Osteoblast (primary cell): ENCODE results near the gene USP40. TPM values are rescaled to one million over a fixed set of nuclear protein-coding genes. Genes with fewer than 3 reads are reported as not detected.

Experiments
- DNase-seq: peaks from one replicate; pipeline ENCODE4 v3.0.0; 2011; ENCODE audit warnings: low spot score, mixed read lengths; ENCODE audit not compliant: insufficient read length; ENCODE audit errors: missing footprints
- H2AFZ ChIP-seq: 2 replicates; pipeline ENCODE4 v1.6.0; 2011; ENCODE audit warnings: mild to moderate bottlenecking, low read length
- H3K27ac ChIP-seq: 2 replicates; pipeline ENCODE4 v1.5.1; 2011; ENCODE audit warnings: mild to moderate bottlenecking, low read depth, low read length, moderate library complexity
- H3K27me3 ChIP-seq: 2 replicates; pipeline ENCODE4 v1.6.0; 2012; ENCODE audit warnings: mild to moderate bottlenecking, control low read depth, inconsistent platforms, low read length, moderate library complexity; ENCODE audit not compliant: insufficient read depth
- H3K36me3 ChIP-seq: 2 replicates; pipeline ENCODE4 v1.5.1; 2011; ENCODE audit warnings: mild to moderate bottlenecking, low read length, control low read depth, moderate library complexity; ENCODE audit not compliant: insufficient read depth
- H3K4me1 ChIP-seq: 2 replicates; pipeline ENCODE4 v1.5.1; 2011; ENCODE audit warnings: mild to moderate bottlenecking, low read length, control low read depth, moderate library complexity; ENCODE audit not compliant: insufficient read depth
- H3K4me2 ChIP-seq: 2 replicates; pipeline ENCODE4 v1.6.0; 2011; ENCODE audit warnings: mild to moderate bottlenecking, low read length; ENCODE audit not compliant: insufficient read depth
- H3K4me3 ChIP-seq: fragments of 200-600 bp; sonication (generic); 3 replicates; pipeline ENCODE4 v1.5.1; 2012; ENCODE audit warnings: mild to moderate bottlenecking, low read length, inconsistent platforms; ENCODE audit not compliant: insufficient read depth
- H3K79me2 ChIP-seq: 2 replicates; pipeline ENCODE4 v1.6.0; 2012; ENCODE audit warnings: mild to moderate bottlenecking, low read length, control low read depth, inconsistent platforms; ENCODE audit not compliant: insufficient read depth
- H3K9me3 ChIP-seq: 2 replicates; pipeline ENCODE4 v1.5.1; 2011; ENCODE audit warnings: low read depth, low read length, control low read depth
- H4K20me1 ChIP-seq: 2 replicates; pipeline ENCODE4 v1.6.0; 2012; ENCODE audit warnings: mild to moderate bottlenecking, low read length, control low read depth; ENCODE audit not compliant: insufficient read depth
- CTCF ChIP-seq: IDR thresholded peaks from 2 replicates; pipeline ENCODE4 v1.5.1; 2011; ENCODE audit warnings: mild to moderate bottlenecking, low read depth, low read length, moderate library complexity; ENCODE audit errors: extremely low read depth
- total RNA-seq: library from RNA; depleted of rRNA; stranded (reverse); fragments of >200 nt; gene quantifications from 2 replicates; pipeline ENCODE4 v1.2.3, GENCODE V29; 2012

The USP40 gene
- total RNA-seq, 1 donor = 34.0 TPM

GRCh38 chr2:233449921-233450863, 116.4 kb downstream of the USP40 start:
- Histone ChIP-seq H2AFZ (no peak overlapping the region), H3K9me3 (no peaks in the 10 kb centered on the region), H3K79me2 (no peaks in the 10 kb centered on the region), H3K4me1 (no peaks in the 10 kb centered on the region), H3K27ac (no peak overlapping the region), H3K4me3 (no peak overlapping the region), H4K20me1 (no peaks in the 10 kb centered on the region), H3K4me2 (no peak overlapping the region), H3K27me3 (no peaks in the 10 kb centered on the region), H3K36me3 (peaks cover 18% of the 10 kb centered on the region)
- TF ChIP-seq CTCF = no peak
- DNase-seq = peak; percentile 44

- no peaks in the 10 kb centered on the region for H3K27me3 ChIP-seq
- no peak overlapping the region for H2AFZ ChIP-seq
- DNase-seq = peak; percentile 97
- H3K4me2 ChIP-seq = no peak overlapping the region
- TF ChIP-seq CTCF = peak; percentile 68
- peaks cover 11% of the 10 kb centered on the region for H3K36me3 ChIP-seq
- no peak overlapping the region for H3K27ac ChIP-seq
- H4K20me1 ChIP-seq = no peaks in the 10 kb centered on the region
- no peaks in the 10 kb centered on the region for H3K79me2 ChIP-seq
- no peaks in the 10 kb centered on the region for H3K9me3 ChIP-seq
- H3K4me1 ChIP-seq = no peaks in the 10 kb centered on the region
- no peak overlapping the region for H3K4me3 ChIP-seq
Measured at GRCh38 chr2:233449081-233449901, 117.3 kb downstream of the USP40 start.

GRCh38 chr2:233448575-233448974, 118.0 kb downstream of the USP40 start:
- no peaks in the 10 kb centered on the region for H4K20me1 ChIP-seq
- peak; percentile 44 for DNase-seq
- no peak overlapping the region for H3K4me3 ChIP-seq
- no peaks in the 10 kb centered on the region for H3K4me1 ChIP-seq
- no peaks in the 10 kb centered on the region for H3K9me3 ChIP-seq
- no peak overlapping the region for H3K4me2 ChIP-seq
- peaks cover 11% of the 10 kb centered on the region for H3K36me3 ChIP-seq
- H3K27ac ChIP-seq = no peak overlapping the region
- no peaks in the 10 kb centered on the region for H3K27me3 ChIP-seq
- H3K79me2 ChIP-seq = no peaks in the 10 kb centered on the region
- H2AFZ ChIP-seq = no peak overlapping the region
- no peak for TF ChIP-seq CTCF

GRCh38 chr2:233448220-233448559, 118.4 kb downstream of the USP40 start:
- H3K9me3 ChIP-seq = no peaks in the 10 kb centered on the region
- no peak overlapping the region for H3K4me2 ChIP-seq
- DNase-seq = peak; percentile 69
- no peaks in the 10 kb centered on the region for H3K79me2 ChIP-seq
- H2AFZ ChIP-seq = no peak overlapping the region
- no peaks in the 10 kb centered on the region for H3K27me3 ChIP-seq
- H3K27ac ChIP-seq = no peak overlapping the region
- H4K20me1 ChIP-seq = no peaks in the 10 kb centered on the region
- TF ChIP-seq CTCF = peak; percentile 20
- H3K36me3 ChIP-seq = peaks cover 11% of the 10 kb centered on the region
- H3K4me1 ChIP-seq = no peaks in the 10 kb centered on the region
- no peak overlapping the region for H3K4me3 ChIP-seq
